ENCODE measurements around the gene KLRK1.

KLRK1 gene

GRCh38 chr12:10408842-10409241 is 19.0 kb upstream of the KLRK1 start:
- no peak for TF ChIP-seq CTCF (IDR thresholded peaks at IDR 0.05; ENCODE audit: unreplicated experiment in 3 of 3)
- no peaks in the 10 kb centered on the region for H3K9me3 Mint-ChIP-seq
- no peaks in the 10 kb centered on the region for H3K27me3 Mint-ChIP-seq (ENCODE audit: low read depth)
- H3K36me3 Mint-ChIP-seq (ENCODE audit: low read depth): no peaks in the 10 kb centered on the region
- no peak overlapping the region for H3K27ac Mint-ChIP-seq
- H3K4me1 Mint-ChIP-seq: no peaks in the 10 kb centered on the region
- H3K4me3 Mint-ChIP-seq: no peak overlapping the region

- H3K9me3 Mint-ChIP-seq: no peaks in the 10 kb centered on the region
- no peak overlapping the region for H3K27ac Mint-ChIP-seq
- no peaks in the 10 kb centered on the region for H3K4me1 Mint-ChIP-seq
- H3K4me3 Mint-ChIP-seq: no peak overlapping the region
- no peaks in the 10 kb centered on the region for H3K27me3 Mint-ChIP-seq (ENCODE audit: low read depth)
- no peak for TF ChIP-seq CTCF (IDR thresholded peaks at IDR 0.05; ENCODE audit: unreplicated experiment in 3 of 3)
- no peaks in the 10 kb centered on the region for H3K36me3 Mint-ChIP-seq (ENCODE audit: low read depth)
These were observed 16.9 kb upstream of the KLRK1 start for GRCh38 chr12:10406725-10407124.

- Mint-ChIP-seq H3K9me3 (no peaks in the 10 kb centered on the region), H3K27ac (no peak overlapping the region), H3K4me1 (no peaks in the 10 kb centered on the region), H3K27me3 (ENCODE audit: low read depth) (no peaks in the 10 kb centered on the region), H3K36me3 (ENCODE audit: low read depth) (no peaks in the 10 kb centered on the region), H3K4me3 (no peak overlapping the region)
- no peak for TF ChIP-seq CTCF (IDR thresholded peaks at IDR 0.05; ENCODE audit: unreplicated experiment in 3 of 3)
These were observed 15.5 kb upstream of the KLRK1 start for GRCh38 chr12:10405294-10405693.

GRCh38 chr12:10404798-10405197 is 15.0 kb upstream of the KLRK1 start:
- H3K4me1 Mint-ChIP-seq: no peaks in the 10 kb centered on the region
- TF ChIP-seq CTCF (IDR thresholded peaks at IDR 0.05; ENCODE audit: unreplicated experiment in 3 of 3): no peak
- H3K36me3 Mint-ChIP-seq (ENCODE audit: low read depth): no peaks in the 10 kb centered on the region
- no peak overlapping the region for H3K4me3 Mint-ChIP-seq
- no peak overlapping the region for H3K27ac Mint-ChIP-seq
- H3K27me3 Mint-ChIP-seq (ENCODE audit: low read depth): no peaks in the 10 kb centered on the region
- no peaks in the 10 kb centered on the region for H3K9me3 Mint-ChIP-seq

GRCh38 chr12:10400829-10401228 is 11.0 kb upstream of the KLRK1 start:
- H3K36me3 Mint-ChIP-seq (ENCODE audit: low read depth): no peaks in the 10 kb centered on the region
- TF ChIP-seq CTCF (IDR thresholded peaks at IDR 0.05; ENCODE audit: unreplicated experiment in 3 of 3): no peak
- peaks cover 1% of the 10 kb centered on the region for H3K4me1 Mint-ChIP-seq
- no peak overlapping the region for H3K4me3 Mint-ChIP-seq
- H3K9me3 Mint-ChIP-seq: no peaks in the 10 kb centered on the region
- H3K27me3 Mint-ChIP-seq (ENCODE audit: low read depth): no peaks in the 10 kb centered on the region
- no peak overlapping the region for H3K27ac Mint-ChIP-seq

- H3K27me3 Mint-ChIP-seq (ENCODE audit: low read depth): no peaks in the 10 kb centered on the region
- H3K4me1 Mint-ChIP-seq: peaks cover 6% of the 10 kb centered on the region
- H3K9me3 Mint-ChIP-seq: no peaks in the 10 kb centered on the region
- H3K27ac Mint-ChIP-seq: no peak overlapping the region
- no peaks in the 10 kb centered on the region for H3K36me3 Mint-ChIP-seq (ENCODE audit: low read depth)
- no peak overlapping the region for H3K4me3 Mint-ChIP-seq
- no peak for TF ChIP-seq CTCF (IDR thresholded peaks at IDR 0.05; ENCODE audit: unreplicated experiment in 3 of 3)
These were observed 8.3 kb upstream of the KLRK1 start for GRCh38 chr12:10398168-10398567.
